ENCODE data around the gene MAP7D1.
A peak's percentile ranks its signal among the peaks of the same experiment; 100 is the strongest.

DNA sequence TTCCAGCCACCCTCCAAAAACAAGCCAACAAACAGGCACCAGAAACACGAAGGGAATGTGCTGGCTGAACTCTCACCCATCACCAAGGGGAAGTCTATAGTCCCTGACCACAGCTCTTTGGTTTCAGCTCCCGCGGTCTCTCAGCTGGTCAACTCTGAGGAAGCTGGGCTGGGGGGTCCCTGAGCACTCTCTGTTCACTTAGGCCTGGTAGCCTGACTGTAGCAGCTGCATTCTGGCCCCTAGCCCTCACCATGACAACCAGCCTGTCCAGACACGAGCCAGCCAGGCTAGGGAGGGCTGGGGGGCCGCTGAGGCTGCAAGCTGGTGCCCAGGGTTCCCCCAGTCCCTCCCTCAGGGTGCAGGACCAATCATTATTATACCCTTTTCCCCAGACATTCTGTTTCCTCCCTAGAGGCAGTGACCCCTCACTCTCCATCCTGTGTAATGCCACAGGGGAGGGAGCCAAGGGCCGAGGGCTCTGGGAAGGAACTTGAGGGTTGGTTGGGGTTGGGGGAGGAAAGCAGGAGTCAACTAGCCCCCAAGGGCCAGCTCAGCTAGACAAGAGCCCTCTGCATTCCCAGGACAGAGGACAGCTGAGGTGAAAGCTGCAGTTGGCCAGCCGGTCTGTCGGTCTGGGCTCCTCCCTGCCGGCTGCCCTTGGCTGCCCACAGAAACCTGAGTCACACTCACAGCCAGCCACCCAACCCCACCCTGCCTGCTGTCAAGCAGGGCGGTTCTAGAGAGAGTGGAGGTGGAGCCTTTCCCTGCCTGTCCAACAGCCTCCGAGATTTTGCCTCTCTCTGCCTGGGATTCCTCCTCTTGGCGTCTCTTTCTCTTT, 5.4 kb upstream of the MAP7D1 start:
- TF ChIP-seq POLR2AphosphoS5 (IDR thresholded peaks at IDR 0.05): peak; percentile 51 to 93 (median 77)
- TF ChIP-seq CTCF (IDR thresholded peaks at IDR 0.05): no peak
- TF ChIP-seq POLR2A (IDR thresholded peaks at IDR 0.05): peak in 1 of 2 donors; percentile 37
